AG09309 (cell line): ENCODE measurements around the gene NOD1.
"Not testable (repeated sequence)": the region's sequence is repeated elsewhere in the genome, so short reads cannot be mapped to it uniquely, and the experiment has no call there.

Experiments
- DNase-seq: peaks from one replicate; pipeline ENCODE4 v3.0.0-alpha.2; 2010; ENCODE audit warnings: low read depth
- H3K4me3 ChIP-seq: 2 replicates; pipeline ENCODE4 v1.5.1; 2011; ENCODE audit warnings: mild to moderate bottlenecking, low read depth, low read length, moderate library complexity; ENCODE audit not compliant: control insufficient read depth
- CTCF ChIP-seq: IDR thresholded peaks from 2 replicates; pipeline ENCODE4 v1.5.1; 2011; ENCODE audit warnings: mild to moderate bottlenecking, low read depth, low read length, inconsistent platforms; ENCODE audit not compliant: insufficient read depth, control insufficient read depth; ENCODE audit errors: missing control alignments

The NOD1 gene

GRCh38 chr7:30391806-30392205 is 86.8 kb downstream of the NOD1 start:
- no peak overlapping the region for H3K4me3 ChIP-seq
- DNase-seq: no peak
- TF ChIP-seq CTCF: no peak

- H3K4me3 ChIP-seq: no peak overlapping the region
- no peak for TF ChIP-seq CTCF
- DNase-seq: no peak
Measured at GRCh38 chr7:30390736-30391636, 87.6 kb downstream of the NOD1 start.

GRCh38 chr7:30389791-30390190 is 88.8 kb downstream of the NOD1 start:
- no peak overlapping the region for H3K4me3 ChIP-seq
- no peak for TF ChIP-seq CTCF
- DNase-seq: no peak

- no peak for DNase-seq
- TF ChIP-seq CTCF: no peak
- H3K4me3 ChIP-seq: no peak overlapping the region
Measured at GRCh38 chr7:30382607-30383006, 96.0 kb downstream of the NOD1 start.

GRCh38 chr7:30380824-30381223 is 97.8 kb downstream of the NOD1 start:
- not testable (repeated sequence) for DNase-seq

GRCh38 chr7:30380294-30380693 is 98.3 kb downstream of the NOD1 start:
- no peak for DNase-seq
- H3K4me3 ChIP-seq: no peak overlapping the region
- no peak for TF ChIP-seq CTCF

More at GRCh38 chr7:30380824-30381223, 97.8 kb downstream of the NOD1 start:
- H3K4me3 ChIP-seq: not testable (repeated sequence)

GRCh38 chr7:30379741-30380140 is 98.8 kb downstream of the NOD1 start:
- no peak for DNase-seq
- no peak overlapping the region for H3K4me3 ChIP-seq
- no peak for TF ChIP-seq CTCF
